ENCODE data around the gene GTF2H2C.
"Not testable (repeated sequence)": the region's sequence is repeated elsewhere in the genome, so short reads cannot be mapped to it uniquely, and the experiment has no call there.

The GTF2H2C gene

GRCh38 chr5:69559908-69560330 is at the start of gene GTF2H2C:
Gene GTF2H2C, plus strand, starts transcription at chr5:69560191. Its CDS starts 4,942 bp downstream, at chr5:69565133.
- DNase-seq = not testable (repeated sequence)

GRCh38 chr5:69510694-69511093 is 49.3 kb upstream of the GTF2H2C start:
- no peak for DNase-seq

DNA sequence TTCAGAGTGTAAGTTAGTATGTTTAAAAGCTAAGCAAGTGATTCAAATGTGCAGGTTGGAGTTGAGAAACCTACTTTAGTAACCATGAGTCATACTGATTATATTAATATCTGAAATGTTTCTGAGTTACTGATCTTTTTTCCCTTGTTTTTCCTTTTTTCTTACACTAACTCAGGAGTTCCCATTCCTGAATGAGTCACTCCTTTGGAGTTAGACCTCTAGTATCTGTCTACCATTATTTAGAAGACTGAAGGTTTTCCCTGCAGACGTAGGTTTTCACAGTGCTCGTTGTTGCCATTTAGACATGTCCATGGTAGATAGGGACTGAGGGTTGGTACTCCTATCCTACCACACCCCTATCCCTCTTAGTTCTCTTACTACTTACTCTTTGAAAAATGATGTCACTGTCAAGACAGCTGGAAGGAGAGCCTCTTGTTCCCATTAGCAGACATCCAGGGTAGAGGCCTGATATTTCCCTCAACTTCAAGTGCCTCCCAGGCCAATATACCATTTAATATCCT is 47.2 kb upstream of the GTF2H2C start:
- DNase-seq = no peak

- DNase-seq = not testable (repeated sequence)
These were observed 44.4 kb upstream of the GTF2H2C start for GRCh38 chr5:69515570-69515969.

DNA sequence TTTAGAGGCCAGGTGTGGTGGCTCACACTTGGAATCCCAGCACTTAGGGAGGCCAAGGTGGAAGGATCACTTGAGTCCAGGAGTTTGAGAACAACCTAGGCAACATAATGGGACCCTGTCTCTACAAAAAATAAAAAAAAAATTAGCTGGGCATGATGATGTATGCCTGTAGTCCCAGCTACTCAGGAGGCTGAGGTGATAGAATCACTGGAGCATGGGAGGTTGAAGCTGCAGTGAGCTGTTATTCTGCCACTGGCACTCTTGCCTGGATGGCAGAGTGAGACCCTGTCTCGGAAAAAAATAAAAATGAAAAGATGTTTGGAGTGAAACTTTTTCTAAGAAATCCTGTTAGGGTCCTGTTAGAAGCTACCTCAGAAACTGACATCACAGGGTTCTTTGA is 43.2 kb upstream of the GTF2H2C start:
- no peak for DNase-seq

- no peak for DNase-seq
These were observed 42.2 kb upstream of the GTF2H2C start for GRCh38 chr5:69517763-69518212.

GRCh38 chr5:69519285-69519684 is 40.7 kb upstream of the GTF2H2C start:
- no peak for DNase-seq

DNA sequence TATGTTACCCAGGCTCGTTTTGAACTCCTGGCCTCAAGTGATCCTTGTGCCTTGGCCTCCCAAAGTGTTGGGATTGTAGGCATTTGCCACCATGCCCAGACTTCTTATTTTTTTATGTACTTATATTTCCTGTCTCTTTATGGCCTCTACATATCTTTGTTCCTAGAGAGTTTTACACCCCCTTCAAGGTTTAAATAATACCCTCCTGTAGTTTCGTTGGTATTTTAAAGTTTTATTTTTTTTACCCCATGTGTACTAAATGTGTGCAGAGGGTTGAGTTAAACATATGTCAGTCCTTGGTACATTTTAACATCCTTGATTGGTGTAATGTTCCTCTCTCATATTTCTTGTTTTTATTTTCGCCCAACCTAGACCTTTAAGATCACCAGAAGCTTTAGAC is 38.0 kb upstream of the GTF2H2C start:
- no peak for DNase-seq

GRCh38 chr5:69525490-69525889 is 34.5 kb upstream of the GTF2H2C start:
- DNase-seq = no peak

DNA sequence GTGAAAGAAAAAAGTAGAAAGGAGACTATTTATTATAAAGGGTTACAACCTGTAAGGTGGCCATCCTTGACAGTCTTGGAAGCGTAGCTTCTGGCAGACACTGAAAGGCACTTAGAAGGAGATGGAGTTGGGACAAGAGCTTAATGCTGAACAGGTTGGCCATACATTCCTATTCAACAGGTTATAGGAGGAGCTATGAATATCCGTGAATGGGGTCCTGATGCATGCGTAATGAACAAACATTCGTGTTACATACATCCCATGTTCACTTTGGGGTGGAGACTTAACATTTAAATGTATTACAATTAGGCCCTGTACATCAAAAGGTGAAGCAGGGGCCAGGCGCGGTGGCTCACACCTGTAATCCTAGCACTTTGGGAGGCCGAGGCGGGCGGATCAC is 33.3 kb upstream of the GTF2H2C start:
- no peak for DNase-seq

GRCh38 chr5:69527128-69527770 is 32.7 kb upstream of the GTF2H2C start:
- no peak for DNase-seq

DNA sequence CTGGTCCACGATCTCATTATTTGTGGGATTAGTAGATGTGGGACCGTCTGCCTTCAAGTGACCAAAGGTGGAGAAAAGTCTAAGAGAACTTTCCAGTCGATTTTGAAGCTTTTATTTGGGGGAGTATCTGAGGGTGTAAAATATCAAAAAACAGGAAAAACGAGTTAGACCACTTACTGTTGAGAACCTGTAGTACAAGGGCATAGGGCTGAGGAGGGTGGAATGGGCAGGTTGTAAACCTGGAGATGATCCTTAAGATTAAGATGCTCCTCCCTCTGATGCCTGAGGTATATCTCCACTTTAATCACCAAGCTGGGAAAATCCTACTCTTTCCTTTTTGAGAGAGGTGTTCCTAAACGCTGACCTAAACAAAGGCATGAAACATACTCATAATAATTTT is 32.0 kb upstream of the GTF2H2C start:
- no peak for DNase-seq

DNA sequence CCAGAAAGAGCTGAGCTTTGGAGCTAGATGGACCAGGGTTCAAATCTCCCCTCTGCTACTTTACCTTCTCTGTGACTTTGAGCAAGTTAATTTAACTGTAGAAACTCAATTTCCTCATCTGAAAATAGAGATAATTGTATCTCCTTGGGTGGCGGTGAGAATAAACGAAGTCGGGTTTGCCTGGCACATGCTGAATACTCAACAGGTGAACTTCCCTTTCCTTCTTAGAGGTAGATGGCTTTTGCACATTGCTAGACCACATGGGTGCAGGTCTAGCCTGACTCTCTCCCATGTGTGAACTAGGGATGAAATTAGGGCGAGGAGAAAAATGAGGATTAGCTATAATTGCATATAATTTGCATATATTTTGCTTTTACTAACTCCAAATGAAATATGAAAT is 31.4 kb upstream of the GTF2H2C start:
- DNase-seq = no peak

- DNase-seq = no peak
These were observed 29.2 kb upstream of the GTF2H2C start for GRCh38 chr5:69530561-69531405.

DNA sequence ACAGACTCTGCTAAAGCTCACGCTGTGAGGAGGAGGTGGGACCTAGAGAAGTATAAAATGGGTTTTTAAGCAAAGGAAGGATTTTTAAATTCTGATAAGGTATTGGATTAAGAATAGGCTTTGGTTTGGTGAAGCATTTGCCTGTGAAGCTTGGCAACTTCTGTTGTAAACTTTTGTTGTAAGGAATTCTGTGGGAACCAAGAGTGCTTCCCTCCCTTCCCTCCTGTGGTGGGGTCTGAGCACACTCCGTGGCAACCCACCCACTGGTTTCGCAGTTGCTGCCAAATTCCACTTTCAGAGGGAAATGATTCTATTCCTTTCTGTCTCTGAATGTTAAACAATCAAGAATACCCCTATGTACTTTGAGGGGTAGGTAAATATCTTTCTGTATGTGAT is 28.6 kb upstream of the GTF2H2C start:
- no peak for DNase-seq

- DNase-seq = not testable (repeated sequence)
These were observed 22.1 kb upstream of the GTF2H2C start for GRCh38 chr5:69537911-69538310.

DNA sequence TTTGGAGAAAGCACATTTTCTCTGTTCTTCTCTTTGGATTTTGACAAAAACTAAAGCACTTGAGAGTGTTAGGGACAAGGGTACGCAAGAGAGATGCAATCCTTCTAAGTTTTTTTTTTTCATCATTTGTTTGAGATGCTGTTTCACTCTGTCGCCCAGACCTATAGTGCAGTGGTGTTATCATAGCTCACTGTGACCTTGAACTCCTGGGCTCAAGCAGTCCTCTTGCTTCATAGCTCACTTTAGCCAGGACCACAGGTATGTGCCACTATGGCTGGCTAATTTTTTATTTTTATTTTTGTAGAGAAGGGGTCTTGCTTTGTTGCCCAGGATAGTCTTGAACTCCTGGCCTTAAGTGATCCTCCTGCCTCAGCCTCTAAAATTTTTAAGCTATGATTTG is 21.3 kb upstream of the GTF2H2C start:
- DNase-seq = not testable (repeated sequence)

GRCh38 chr5:69541347-69541746 is 18.6 kb upstream of the GTF2H2C start:
- DNase-seq = not testable (repeated sequence)

GRCh38 chr5:69542838-69543618 is 17.0 kb upstream of the GTF2H2C start:
- not testable (repeated sequence) for DNase-seq

GRCh38 chr5:69544602-69545001 is 15.4 kb upstream of the GTF2H2C start:
- not testable (repeated sequence) for DNase-seq

GRCh38 chr5:69560587-69561431 is 818 bp downstream of the GTF2H2C start:
- not testable (repeated sequence) for DNase-seq

GRCh38 chr5:69566172-69566571 is 6.2 kb downstream of the GTF2H2C start:
- DNase-seq = not testable (repeated sequence)

Measured in 8988T (cell line).